GM19238 (cell line): ENCODE results near the gene BMERB1.
"Not testable (repeated sequence)": the region's sequence is repeated elsewhere in the genome, so short reads cannot be mapped to it uniquely, and the experiment has no call there.

Experiments used
- DNase-seq: peaks from one replicate; pipeline ENCODE4 v3.0.0; 2011; ENCODE audit warnings: low spot score; ENCODE audit not compliant: insufficient read length

The BMERB1 gene

GRCh38 chr16:15459791-15460190, 25.4 kb downstream of the BMERB1 start:
- DNase-seq = no peak

DNA sequence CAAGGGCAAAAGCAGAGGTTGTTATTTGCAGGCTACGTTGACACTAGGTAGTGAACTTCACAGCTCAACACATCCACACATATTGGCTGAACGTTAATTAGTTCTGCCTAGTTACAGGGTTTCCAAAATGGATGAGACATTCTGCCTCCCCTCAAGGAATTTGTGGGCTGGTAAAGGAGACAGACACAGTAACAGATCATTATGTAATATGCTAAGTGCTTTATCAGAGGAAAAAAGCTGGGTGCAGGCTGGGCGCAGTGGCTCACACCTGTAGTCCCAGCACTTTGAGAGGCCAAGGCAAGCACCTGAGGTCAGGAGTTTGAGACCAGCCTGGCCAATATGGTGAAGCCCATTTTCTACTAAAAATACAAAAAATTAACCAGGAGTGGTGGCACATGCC, 26.2 kb downstream of the BMERB1 start:
- DNase-seq = no peak

DNA sequence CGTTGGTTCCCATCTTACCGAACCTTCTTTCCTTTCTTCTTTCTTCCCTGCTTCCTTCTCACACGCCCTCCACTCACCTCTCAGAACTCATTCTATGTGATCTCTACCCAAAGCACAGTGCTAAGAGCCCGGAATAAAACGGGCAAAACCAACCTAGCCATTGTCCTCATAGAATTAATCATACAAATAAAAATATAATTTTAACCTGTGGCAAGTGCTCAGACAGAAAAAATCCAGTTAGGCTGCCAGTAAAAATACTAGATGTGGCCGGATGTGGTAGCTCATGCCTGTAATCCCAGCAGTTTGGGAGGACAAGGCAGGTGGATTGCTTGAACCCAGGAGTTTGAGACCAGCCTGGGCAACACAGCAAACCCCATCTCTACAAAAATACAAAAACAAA, 27.0 kb downstream of the BMERB1 start:
- DNase-seq = no peak

DNA sequence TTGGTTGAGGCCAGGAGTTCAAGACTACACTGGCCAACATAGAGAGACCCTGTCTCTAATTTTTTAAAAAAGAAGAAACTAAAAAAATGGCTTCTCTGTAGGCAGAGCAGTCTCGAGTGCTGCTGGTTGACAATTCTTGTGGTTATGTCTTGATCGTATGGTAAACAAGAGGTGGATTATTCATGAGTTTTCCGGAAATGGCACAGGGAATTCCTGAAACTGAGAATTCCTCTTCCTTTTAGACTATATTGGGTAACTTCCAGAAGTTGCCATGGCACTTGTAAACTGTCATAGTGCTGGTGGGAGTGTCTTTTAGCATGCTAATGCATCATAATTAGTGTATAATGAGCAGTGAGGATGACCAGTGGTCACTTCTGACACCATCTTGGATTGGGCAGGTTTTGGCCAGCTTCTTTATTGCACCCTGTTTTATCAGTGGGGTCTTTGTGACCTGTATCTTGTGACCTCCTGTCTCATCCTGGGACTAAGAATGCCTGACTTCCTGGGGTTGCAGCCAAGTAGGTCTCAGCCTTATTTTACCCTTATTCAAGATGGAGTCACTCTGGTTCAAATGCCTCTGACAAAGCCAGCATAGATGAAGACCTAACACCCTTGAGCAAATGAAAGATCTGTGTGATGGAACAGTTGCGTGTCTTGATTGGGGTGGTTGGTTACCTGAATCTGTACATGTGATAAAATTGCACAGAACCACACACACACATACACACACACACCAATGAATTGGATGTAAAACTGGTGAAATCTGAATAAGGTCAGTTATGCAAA, 30.2 kb downstream of the BMERB1 start:
- no peak for DNase-seq

- DNase-seq = no peak
Observed at GRCh38 chr16:15466131-15466530, 31.7 kb downstream of the BMERB1 start.

- no peak for DNase-seq
Observed at GRCh38 chr16:15466886-15467781, 32.7 kb downstream of the BMERB1 start.

DNA sequence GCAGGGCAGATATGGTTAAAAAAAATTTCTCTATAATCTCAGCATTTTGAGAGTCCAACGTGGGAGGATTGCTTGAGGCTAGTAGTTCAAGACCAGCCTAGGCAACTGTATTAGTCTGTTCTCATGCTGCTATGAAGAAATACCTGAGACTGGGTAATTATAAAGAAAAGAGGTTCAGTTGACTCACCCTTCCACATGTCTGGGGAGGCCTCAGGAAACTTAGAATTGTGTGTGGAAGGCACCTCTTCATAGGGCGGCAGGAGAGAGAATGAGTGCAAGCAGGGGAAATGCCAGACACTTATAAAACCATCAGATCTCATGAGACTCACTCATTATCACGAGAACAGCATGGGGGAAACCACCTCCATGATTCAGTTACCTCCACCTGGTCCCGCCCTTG, 42.6 kb downstream of the BMERB1 start:
- not testable (repeated sequence) for DNase-seq

DNA sequence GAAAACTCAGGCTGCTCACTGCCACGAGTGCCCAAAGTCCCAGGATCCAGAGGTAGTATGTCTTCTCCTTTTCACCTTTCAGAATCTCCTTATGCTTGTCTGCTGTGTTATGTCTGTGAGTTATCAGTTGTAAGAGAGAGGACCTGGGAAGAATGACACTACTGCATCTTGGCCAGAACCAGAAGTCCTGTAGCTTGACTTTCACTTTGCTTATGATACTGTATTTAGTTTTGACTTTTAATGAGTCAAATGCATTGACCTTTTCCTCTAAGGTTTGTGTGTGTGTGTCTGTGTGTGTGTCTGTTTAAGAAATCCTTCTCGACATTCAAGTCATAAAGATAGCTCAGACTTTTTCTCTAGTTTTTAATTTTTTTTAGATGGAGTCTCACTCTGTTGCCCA, 43.4 kb downstream of the BMERB1 start:
- DNase-seq = no peak

DNA sequence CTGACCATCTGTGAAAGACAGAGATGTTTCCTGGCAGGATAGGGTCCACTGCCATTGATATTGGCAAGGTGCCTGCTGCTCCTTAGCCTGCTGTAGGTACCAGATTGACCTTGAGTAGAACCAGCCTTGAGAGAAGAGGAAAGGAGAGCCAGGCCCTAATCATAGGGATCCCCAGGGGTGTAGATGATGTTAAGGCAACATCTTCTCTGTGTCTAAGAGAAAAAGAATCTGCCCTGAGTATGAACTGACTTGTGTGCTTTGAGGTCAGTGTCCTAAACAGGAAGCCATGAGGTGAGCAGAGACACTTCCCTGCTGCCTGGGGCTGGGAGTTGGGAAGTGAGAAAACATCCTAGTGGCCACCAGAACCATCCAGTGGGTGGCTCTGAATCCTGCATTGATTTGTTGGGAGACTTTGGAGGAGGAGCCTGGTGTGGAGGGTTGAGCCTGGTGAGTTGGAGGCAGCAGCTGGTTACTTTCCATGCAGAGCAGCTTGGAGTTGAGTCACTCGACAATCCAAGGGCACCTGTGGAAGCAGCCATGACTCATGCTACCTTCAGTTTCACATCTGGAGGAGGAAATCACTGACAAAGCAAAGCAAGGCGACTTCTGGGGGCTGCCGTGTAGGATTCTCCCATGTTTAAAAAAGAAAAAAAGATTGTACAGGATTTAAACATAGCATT, 47.8 kb downstream of the BMERB1 start:
- DNase-seq = no peak

DNA sequence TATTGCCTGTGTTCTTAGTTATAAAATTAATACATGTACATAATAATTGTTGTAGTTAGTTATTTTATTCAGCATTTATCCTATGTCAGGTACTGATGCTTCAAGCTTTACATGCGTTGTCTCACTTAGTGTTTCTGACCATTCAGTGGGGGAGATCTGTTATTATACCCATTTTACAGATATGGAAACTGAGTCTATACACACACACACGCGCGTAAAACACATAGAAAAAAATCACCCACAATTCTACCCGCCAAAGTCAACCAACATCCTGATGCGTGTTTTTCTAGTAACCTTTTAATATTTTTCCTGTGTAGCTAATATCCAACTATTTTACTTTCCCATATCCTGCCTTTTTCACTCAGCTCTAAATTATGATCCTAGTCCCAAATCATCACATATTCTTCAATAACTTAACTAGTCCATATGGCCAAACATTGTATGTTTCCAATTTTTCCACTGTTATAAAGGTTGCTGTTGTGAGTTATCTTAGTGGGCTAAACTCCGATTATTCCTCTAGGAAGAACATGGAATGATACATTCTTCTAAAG, 48.4 kb downstream of the BMERB1 start:
- no peak for DNase-seq

DNA sequence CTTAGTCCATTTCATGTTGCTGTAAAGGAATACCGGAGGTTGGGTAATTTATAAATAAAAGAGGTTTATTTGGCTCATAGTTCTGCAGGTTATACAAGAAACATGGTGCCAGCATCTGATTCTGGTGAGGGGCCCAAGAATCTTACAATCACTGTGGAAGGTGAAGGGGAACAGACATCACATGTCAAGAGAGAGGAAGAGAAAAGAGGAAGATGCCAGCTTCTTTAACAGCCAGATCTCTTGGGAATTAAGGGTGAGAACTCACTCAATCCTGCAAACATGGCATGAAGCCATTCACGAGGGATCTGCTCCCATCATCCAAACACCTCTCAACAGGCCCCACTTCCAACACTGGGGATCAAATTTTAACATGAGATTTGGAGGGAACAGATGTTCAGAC, 49.5 kb downstream of the BMERB1 start:
- DNase-seq = no peak

DNA sequence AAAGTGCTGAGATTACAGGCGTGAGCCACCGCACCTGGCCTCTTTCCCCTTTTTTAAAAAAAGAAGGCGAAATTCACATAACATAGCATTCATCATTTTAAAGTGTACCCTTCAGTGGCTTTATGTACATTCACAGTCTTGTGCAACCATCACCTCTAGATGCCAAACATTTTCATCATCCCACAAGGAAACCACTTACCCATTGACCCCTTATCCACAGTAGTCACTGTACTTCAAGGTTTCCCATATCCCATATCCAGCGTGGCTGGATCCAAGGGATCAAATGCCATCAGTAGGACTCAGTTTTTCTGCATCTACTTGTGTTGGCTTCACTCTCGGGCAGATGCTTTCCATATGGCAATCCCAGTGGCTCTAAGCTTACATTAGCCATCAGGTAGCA, 50.3 kb downstream of the BMERB1 start:
- no peak for DNase-seq

GRCh38 chr16:15485175-15485574, 50.8 kb downstream of the BMERB1 start:
- DNase-seq = no peak

DNA sequence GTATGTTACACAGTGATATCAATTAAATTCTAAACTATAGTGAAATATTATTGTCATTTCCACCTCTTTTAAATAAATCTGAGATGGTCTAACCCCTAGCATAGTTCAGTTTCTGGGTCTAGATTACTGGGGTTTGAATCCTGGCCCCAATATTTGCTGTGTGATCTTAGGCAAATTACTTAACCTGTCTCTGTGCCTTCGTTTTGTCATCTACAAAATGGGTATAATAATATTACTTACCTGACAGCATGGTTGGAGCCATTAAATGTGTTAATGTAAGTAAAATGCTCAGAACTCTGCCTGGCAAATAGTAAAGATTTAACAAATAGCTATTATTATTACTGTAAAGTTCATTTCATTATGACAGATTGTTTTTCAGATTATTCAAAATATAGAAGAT, 52.3 kb downstream of the BMERB1 start:
- no peak for DNase-seq

DNA sequence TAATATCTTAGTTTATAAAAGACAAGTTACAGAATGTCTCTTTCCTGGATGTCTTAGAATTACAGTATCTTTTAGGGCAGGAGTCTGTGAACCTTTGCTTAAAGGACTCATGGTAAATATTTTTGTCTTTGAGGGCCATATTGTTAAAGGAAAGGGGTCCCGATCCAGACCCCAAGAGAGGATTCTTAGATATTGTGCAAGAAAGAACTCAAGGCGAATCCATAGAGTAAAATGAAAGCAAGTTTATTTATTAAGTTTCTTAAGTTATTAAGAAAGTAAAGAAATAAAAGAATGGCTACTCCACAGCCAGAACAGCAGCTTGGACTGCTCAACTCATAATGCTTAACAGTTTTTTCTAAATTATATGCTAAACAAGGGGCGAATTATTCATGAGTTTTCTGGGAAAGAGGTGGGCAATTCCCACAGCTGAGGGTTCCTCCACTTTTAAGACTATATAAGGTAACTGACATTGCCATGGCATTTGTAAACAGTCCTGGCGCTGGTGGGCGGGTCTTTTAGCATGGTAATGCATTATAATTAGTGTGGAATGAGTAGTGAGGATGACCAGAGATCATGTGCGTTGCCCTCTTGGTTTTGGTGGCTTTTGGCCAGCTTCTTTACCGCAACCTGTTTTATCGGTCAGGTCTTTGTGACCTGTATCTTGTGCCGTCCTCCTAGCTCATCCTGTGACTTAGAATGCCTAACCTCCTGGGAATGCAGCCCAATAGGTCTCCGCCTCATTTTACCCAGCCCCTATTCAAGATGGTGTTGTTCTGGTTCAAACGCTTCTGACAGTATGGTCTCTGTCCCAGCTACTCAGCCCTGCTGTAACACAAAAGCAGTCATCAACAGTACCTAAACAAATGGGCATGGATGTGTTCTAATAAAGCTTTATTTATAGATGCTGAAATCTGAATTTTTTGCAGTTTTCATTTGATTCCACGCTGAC, 53.2 kb downstream of the BMERB1 start:
- no peak for DNase-seq

- DNase-seq = no peak
Observed at GRCh38 chr16:15489016-15489415, 54.6 kb downstream of the BMERB1 start.

DNA sequence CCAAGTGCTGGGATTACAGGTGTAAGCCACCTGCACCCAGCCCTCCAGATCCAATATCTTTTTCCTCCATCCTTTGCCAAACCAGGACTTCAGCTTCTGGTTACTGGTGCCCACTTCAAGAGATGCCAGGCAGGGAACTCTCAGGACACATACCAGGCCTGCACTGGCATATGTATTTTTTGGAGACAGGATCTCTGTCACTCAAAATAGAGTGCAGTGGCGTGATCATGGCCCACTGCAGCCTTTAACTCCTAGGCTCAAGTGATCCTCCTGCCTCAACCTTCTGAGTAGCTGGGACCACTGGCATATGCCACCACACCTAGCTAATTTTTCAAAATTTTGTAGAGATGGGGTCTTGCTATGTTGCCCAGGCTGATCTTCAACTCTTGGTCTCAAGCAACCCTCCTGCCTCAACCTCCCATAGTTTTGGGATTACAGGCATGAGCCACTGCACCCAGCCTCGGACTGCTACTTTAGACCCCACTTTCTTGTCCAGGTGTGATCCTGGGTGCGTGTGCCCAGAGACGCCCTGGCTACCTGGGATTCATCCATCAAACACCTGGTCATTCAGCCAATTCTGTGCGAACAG, 55.8 kb downstream of the BMERB1 start:
- no peak for DNase-seq

GRCh38 chr16:15491411-15491810, 57.0 kb downstream of the BMERB1 start:
- no peak for DNase-seq

- no peak for DNase-seq
Observed at GRCh38 chr16:15492091-15492740, 57.8 kb downstream of the BMERB1 start.
